RPMI7951 (cell line): ENCODE results near the gene NXPH1. TPM values are rescaled to one million over a fixed set of nuclear protein-coding genes. Genes with fewer than 3 reads are reported as not detected.
"Not testable (repeated sequence)": the region's sequence is repeated elsewhere in the genome, so short reads cannot be mapped to it uniquely, and the experiment has no call there.

ENCODE experiments used
- DNase-seq: peaks from one replicate; pipeline ENCODE4 v3.0.0-alpha.2; 2012; ENCODE audit warnings: low read depth
- total RNA-seq: library from RNA; depleted of rRNA; stranded (reverse); fragments of >200 nt; shearing (Covaris generic); gene quantifications from 2 replicates; pipeline ENCODE4 v1.2.3, GENCODE V29; 2014; rRNA removed

NXPH1 gene
- total RNA-seq, 1 experiment from 2014 or later: not detected

GRCh38 chr7:8714791-8715190 is 281.4 kb downstream of the NXPH1 start:
- no peak for DNase-seq

GRCh38 chr7:8719102-8719501 is 285.7 kb downstream of the NXPH1 start:
- no peak for DNase-seq

GRCh38 chr7:8724080-8724718 is 290.8 kb downstream of the NXPH1 start:
- DNase-seq: no peak

- not testable (repeated sequence) for DNase-seq
Observed at GRCh38 chr7:8731756-8732155, 298.3 kb downstream of the NXPH1 start.

GRCh38 chr7:8739837-8740236 is 306.4 kb downstream of the NXPH1 start:
- DNase-seq: no peak

GRCh38 chr7:8742837-8743236 is 309.4 kb downstream of the NXPH1 start:
- no peak for DNase-seq

- DNase-seq: no peak
Observed at GRCh38 chr7:8747338-8747737, 313.9 kb downstream of the NXPH1 start.

- DNase-seq: no peak
Observed at GRCh38 chr7:8751557-8752231, 318.3 kb downstream of the NXPH1 start.

- no peak for DNase-seq
Observed at GRCh38 chr7:8753355-8753754, 319.9 kb downstream of the NXPH1 start.

- DNase-seq: no peak
Observed at GRCh38 chr7:8761731-8762130, 328.3 kb downstream of the NXPH1 start.

- DNase-seq: no peak
Observed at GRCh38 chr7:8762803-8763202, 329.4 kb downstream of the NXPH1 start.

GRCh38 chr7:8765374-8765773 is 332.0 kb downstream of the NXPH1 start:
- DNase-seq: no peak

- DNase-seq: peak; percentile 3
Observed at GRCh38 chr7:8773518-8773917, 340.1 kb downstream of the NXPH1 start.

GRCh38 chr7:8778459-8778858 is 345.1 kb downstream of the NXPH1 start:
- no peak for DNase-seq

- no peak for DNase-seq
Observed at GRCh38 chr7:8781166-8781565, 347.8 kb downstream of the NXPH1 start.

- DNase-seq: no peak
Observed at GRCh38 chr7:8783229-8783628, 349.8 kb downstream of the NXPH1 start.

GRCh38 chr7:8785081-8785480 is 351.7 kb downstream of the NXPH1 start:
- DNase-seq: no peak

- no peak for DNase-seq
Observed at GRCh38 chr7:8800986-8801385, 367.6 kb downstream of the NXPH1 start.

Other genes with a start within 250 kb of the NXPH1 start
- gene ICA1, start 171.4 kb upstream of the NXPH1 start, total RNA-seq: 0.24 and 0.49 TPM in 2 replicates